Mucosa of descending colon (tissue), 3 donors: ENCODE measurements around the gene NFE2L3. TPM values are rescaled to one million over a fixed set of nuclear protein-coding genes. Genes with fewer than 3 reads are reported as not detected.
"Not testable (repeated sequence)": the region's sequence is repeated elsewhere in the genome, so short reads cannot be mapped to it uniquely, and the experiment has no call there.

Source experiments
- ATAC-seq: fragments of 200-7000 bp; cut with Tn5 transposase; one replicate; pipeline ENCODE4 v1.9.1; 2020; ENCODE audit warnings: mild to moderate bottlenecking, moderate library complexity
- DNase-seq, 3 donors: peaks; one replicate each; pipeline ENCODE4 v3.0.0-alpha.2; 2020
- H3K36me3 ChIP-seq: fragments of 200-600 bp; one replicate; pipeline ENCODE4 v1.8.0; 2021; ENCODE audit warnings: low read depth, mild to moderate bottlenecking
- H3K4me1 ChIP-seq: fragments of 200-600 bp; one replicate; pipeline ENCODE4 v1.8.0; 2021; ENCODE audit warnings: low read depth, mild to moderate bottlenecking
- H3K4me3 ChIP-seq: fragments of 200-600 bp; one replicate; pipeline ENCODE4 v1.8.0; 2021; ENCODE audit warnings: mild to moderate bottlenecking
- H3K9me3 ChIP-seq: fragments of 200-600 bp; one replicate; pipeline ENCODE4 v1.8.0; 2021; ENCODE audit warnings: mild to moderate bottlenecking
- CTCF ChIP-seq: fragments of 200-600 bp; IDR thresholded peaks from one replicate; pipeline ENCODE4 v1.8.0; 2022; ENCODE audit warnings: antibody characterized with exemption, mild to moderate bottlenecking
- intact Hi-C, 2 donors: fragments of 100-400 bp; cut with DNase I in 1 of 2; cut with micrococcal nuclease in 1 of 2; formaldehyde crosslinking; loops; one replicate each; pipeline versions ENCODE4 v1.11.0 to v1.11.1; 2022; cut with DNase I, micrococcal nuclease
- total RNA-seq, 3 donors: library from RNA; stranded (reverse); fragmentation: NEBNext Ultra II Directional in 2 of 3; extraction: Animal tissue kit (Norgen Biotek cat#: 25700) in 2 of 3; gene quantifications; one replicate each; pipeline versions ENCODE4 v1.2.1 to v1.2.4, GENCODE V29; 2021 to 2023
- donor health status: DM: no; HTN: no; CAD: no; lungs with moderate emphysema.
- donor health status: DM: no; HTN: no; CAD: no.
- donor health status: DM: no; HTN: yes; CAD: no.

NFE2L3 gene
- total RNA-seq, 3 donors from 2014 or later = 7.3 to 12.2 (median 8.4) TPM

GRCh38 chr7:26182283-26182682 is 30.3 kb downstream of the NFE2L3 start:
- ATAC-seq (no peak), DNase-seq (no peak)
- intact Hi-C loops = no loop called here
- no peaks in the 10 kb centered on the region for H3K36me3 ChIP-seq
- TF ChIP-seq CTCF = no peak
- no peak overlapping the region for H3K4me3 ChIP-seq
- H3K9me3 ChIP-seq = no peaks in the 10 kb centered on the region
- H3K4me1 ChIP-seq = no peaks in the 10 kb centered on the region

- H3K4me3 ChIP-seq = no peak overlapping the region
- intact Hi-C loops = no loop called here
- no peaks in the 10 kb centered on the region for H3K4me1 ChIP-seq
- ATAC-seq (no peak), DNase-seq (no peak)
- no peaks in the 10 kb centered on the region for H3K9me3 ChIP-seq
- no peak for TF ChIP-seq CTCF
- no peaks in the 10 kb centered on the region for H3K36me3 ChIP-seq
These were observed 30.7 kb downstream of the NFE2L3 start for GRCh38 chr7:26182706-26183105.

GRCh38 chr7:26183545-26184280 is 31.7 kb downstream of the NFE2L3 start:
- DNase-seq = no peak
- ATAC-seq = no peak
- no peak for TF ChIP-seq CTCF
- no peaks in the 10 kb centered on the region for H3K36me3 ChIP-seq
- H3K9me3 ChIP-seq = no peaks in the 10 kb centered on the region
- intact Hi-C loops = no loop called here
- no peak overlapping the region for H3K4me3 ChIP-seq
- H3K4me1 ChIP-seq = no peaks in the 10 kb centered on the region

- H3K9me3 ChIP-seq, DNase-seq, H3K36me3 ChIP-seq, ATAC-seq, H3K4me1 ChIP-seq, H3K4me3 ChIP-seq, intact Hi-C loops: not testable (repeated sequence)
These were observed 32.5 kb downstream of the NFE2L3 start for GRCh38 chr7:26184281-26185101.

- DNase-seq (no peak), ATAC-seq (no peak)
- peaks cover 4% of the 10 kb centered on the region for H3K36me3 ChIP-seq
- H3K9me3 ChIP-seq = no peaks in the 10 kb centered on the region
- H3K4me1 ChIP-seq = peaks cover 1% of the 10 kb centered on the region
- H3K4me3 ChIP-seq = no peak overlapping the region
- intact Hi-C loops = no loop called here
- no peak for TF ChIP-seq CTCF
These were observed 33.3 kb downstream of the NFE2L3 start for GRCh38 chr7:26185131-26185843.

GRCh38 chr7:26185844-26186180 is 33.8 kb downstream of the NFE2L3 start:
- TF ChIP-seq CTCF = no peak
- intact Hi-C loops = no loop called here
- Histone ChIP-seq H3K4me1 (peaks cover 6% of the 10 kb centered on the region), H3K36me3 (peaks cover 4% of the 10 kb centered on the region), H3K4me3 (no peak overlapping the region), H3K9me3 (no peaks in the 10 kb centered on the region)
- DNase-seq (no peak), ATAC-seq (no peak)
